ENCODE measurements around the gene FIZ1. TPM values are rescaled to one million over a fixed set of nuclear protein-coding genes. Genes with fewer than 3 reads are reported as not detected.

The FIZ1 gene
- total and polyA plus RNA-seq, 4 donors, result 2.3 to 26.5 (median 15.4) TPM

DNA sequence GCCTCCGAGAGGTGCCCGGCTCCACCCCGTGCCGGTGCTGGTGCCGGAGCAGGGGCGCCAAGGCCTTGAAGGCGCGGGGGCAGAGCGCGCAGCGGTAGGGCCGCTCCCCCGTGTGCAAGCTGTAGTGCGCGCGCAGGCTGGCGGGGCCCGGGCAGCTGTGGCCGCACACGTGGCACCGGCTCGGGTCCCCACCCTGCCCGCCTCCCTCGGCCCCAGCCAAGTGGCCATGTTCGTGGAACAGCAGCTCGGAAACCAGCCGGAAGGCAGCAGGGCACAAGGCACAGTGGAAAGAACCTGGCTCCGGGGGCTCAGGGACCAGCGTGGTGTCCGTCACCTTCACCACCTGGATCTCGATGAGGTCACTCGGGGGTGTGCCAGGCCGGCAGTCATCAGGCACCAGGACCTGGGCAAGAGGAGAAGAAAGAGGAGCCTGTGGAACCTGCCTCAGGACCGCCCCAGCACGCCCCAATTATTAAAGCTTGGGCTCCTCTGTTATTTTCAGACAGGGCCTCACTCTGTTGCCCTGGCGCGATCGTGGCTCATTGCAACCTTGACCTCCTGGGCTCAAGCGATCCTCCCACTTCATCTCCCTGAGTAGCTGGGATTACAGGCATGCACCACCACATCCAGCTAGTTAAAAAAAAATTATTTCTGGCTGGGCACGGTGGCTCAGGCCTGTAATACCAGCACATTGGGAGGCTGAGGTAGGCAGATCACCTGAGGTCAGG lies 23.1 kb upstream of the FIZ1 start:
- DNase-seq (ENCODE audit: low read depth in 4 of 6, low spot score in 6 of 6), result no peak

DNA sequence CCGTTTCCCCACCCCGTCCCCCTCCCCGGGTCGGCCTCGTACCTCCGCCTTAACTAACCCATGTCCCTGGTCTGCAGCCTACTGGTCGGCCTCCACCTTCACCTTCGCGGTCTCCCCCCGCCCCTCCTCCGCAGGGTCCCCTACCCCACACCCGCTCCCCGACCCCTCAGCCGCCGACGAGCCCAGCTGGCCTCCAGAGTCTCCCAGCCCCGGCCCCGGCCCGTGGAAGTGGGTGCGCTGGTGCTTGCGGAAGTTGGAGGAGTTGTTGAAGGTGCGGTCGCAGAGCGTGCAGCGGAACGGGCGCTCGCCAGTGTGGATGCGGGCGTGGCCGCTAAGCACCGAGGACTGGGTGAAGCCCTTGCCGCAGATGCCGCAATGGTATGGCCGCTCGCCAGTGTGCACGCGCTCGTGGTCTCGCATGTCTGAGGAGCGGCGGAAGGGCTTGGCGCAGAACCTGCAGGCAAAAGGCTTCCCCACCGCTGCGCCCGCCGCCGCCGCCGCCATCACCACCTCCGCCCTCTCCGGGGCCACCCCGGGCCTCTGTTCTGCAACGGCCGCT lies 22.4 kb upstream of the FIZ1 start:
- no peak overlapping the region for H3K27ac ChIP-seq (ENCODE audit: low read depth, low read length)

More for the DNA sequence above, 23.1 kb upstream of the FIZ1 start:
- Histone ChIP-seq H3K27me3 (ENCODE audit: control insufficient read depth, insufficient read depth, low read length) (no peaks in the 10 kb centered on the region), H3K36me3 (ENCODE audit: control insufficient read depth, insufficient read depth, low read length) (peaks cover 35% of the 10 kb centered on the region), H3K27ac (ENCODE audit: low read depth, low read length) (no peak overlapping the region), H3K9me3 (ENCODE audit: control insufficient read depth, insufficient read depth, low read length) (no peaks in the 10 kb centered on the region), H3K4me3 (ENCODE audit: low read depth, low read length) (no peak overlapping the region), H3K4me1 (ENCODE audit: control insufficient read depth, insufficient read depth, low read length) (peaks cover 5% of the 10 kb centered on the region)
- 91% methylated on average over 39 of the region's 40 CpGs for WGBS (ENCODE audit: insufficient coverage)

DNA sequence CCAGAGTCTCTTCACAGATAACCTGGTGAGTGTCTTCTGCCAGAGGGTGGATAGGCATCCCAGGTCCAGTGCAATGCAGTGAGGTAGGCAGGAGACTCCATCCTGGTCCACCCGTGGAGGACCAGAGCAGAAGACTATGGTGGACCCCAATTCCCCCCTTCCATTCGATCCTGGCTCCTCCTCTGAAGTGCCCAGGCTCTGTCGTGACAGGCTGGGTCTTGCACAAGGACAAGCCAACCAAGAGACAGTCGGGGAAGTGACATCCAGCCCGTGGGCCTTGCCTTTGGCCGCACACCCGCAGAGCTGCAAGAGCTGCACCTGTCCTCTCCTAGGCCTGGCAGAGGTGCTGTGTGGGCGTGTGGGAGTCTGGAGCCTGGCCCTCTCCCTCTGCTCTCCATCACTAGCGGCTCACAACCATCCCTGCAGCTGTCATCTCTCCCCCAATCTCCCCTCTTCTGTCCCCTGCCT lies 21.9 kb upstream of the FIZ1 start:
- WGBS (ENCODE audit: insufficient coverage), result 95% methylated on average over 9 of the region's 9 CpGs
- no peak for DNase-seq (ENCODE audit: low read depth in 4 of 6, low spot score in 6 of 6)
- Histone ChIP-seq H3K36me3 (ENCODE audit: control insufficient read depth, insufficient read depth, low read length) (peaks cover 47% of the 10 kb centered on the region), H3K9me3 (ENCODE audit: control insufficient read depth, insufficient read depth, low read length) (no peaks in the 10 kb centered on the region), H3K27ac (ENCODE audit: low read depth, low read length) (no peak overlapping the region), H3K27me3 (ENCODE audit: control insufficient read depth, insufficient read depth, low read length) (no peaks in the 10 kb centered on the region), H3K4me1 (ENCODE audit: control insufficient read depth, insufficient read depth, low read length) (peaks cover 5% of the 10 kb centered on the region), H3K4me3 (ENCODE audit: low read depth, low read length) (no peak overlapping the region)

More for the DNA sequence above, 22.4 kb upstream of the FIZ1 start:
- no peaks in the 10 kb centered on the region for H3K27me3 ChIP-seq (ENCODE audit: control insufficient read depth, insufficient read depth, low read length)
- WGBS (ENCODE audit: insufficient coverage), result 95% methylated on average over 49 of the region's 55 CpGs
- peaks cover 5% of the 10 kb centered on the region for H3K4me1 ChIP-seq (ENCODE audit: control insufficient read depth, insufficient read depth, low read length)
- no peaks in the 10 kb centered on the region for H3K9me3 ChIP-seq (ENCODE audit: control insufficient read depth, insufficient read depth, low read length)
- no peak for DNase-seq (ENCODE audit: low read depth in 4 of 6, low spot score in 6 of 6)
- H3K4me3 ChIP-seq (ENCODE audit: low read depth, low read length), result no peak overlapping the region
- H3K36me3 ChIP-seq (ENCODE audit: control insufficient read depth, insufficient read depth, low read length), result peaks cover 41% of the 10 kb centered on the region

DNA sequence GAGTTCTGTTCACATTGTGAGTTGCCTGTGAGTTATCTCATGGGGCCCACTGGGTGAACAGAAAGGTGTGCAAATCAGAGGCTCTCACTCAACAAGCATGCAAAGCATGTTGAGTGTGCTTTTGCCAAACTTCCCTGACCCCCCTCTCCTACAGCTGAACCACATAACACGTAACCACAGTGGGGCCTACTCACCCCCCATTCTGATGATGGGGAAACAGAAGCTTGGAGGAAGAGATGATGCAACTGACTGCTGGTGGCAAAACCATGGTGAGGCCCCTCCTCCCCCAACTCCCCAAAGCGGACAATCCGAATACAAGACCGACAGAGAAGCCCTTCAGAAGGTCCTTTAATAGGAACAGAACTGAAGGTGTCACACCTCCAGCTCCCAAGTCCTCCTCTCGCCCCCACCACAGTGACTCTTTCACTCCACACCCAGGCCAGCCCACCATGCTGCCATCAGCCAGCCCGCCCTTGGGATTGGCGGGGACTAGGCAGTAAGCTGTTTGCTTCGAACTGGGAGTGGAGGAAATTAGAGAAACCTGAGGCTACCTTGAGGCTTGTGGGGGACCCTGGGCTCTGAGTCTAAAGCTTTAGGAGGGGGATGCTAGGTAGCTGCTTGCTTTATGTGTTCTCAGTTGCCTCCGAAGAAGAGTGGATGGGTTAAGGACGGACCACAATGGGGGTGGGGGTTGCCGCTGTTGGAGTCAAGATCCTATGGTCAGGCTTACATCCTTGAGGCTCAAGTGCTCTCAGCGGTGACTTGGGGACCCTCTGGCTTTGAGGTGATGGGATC lies 21.3 kb upstream of the FIZ1 start:
- WGBS (ENCODE audit: insufficient coverage), result 94% methylated on average over 6 of the region's 12 CpGs
- no peaks in the 10 kb centered on the region for H3K9me3 ChIP-seq (ENCODE audit: control insufficient read depth, insufficient read depth, low read length)

DNA sequence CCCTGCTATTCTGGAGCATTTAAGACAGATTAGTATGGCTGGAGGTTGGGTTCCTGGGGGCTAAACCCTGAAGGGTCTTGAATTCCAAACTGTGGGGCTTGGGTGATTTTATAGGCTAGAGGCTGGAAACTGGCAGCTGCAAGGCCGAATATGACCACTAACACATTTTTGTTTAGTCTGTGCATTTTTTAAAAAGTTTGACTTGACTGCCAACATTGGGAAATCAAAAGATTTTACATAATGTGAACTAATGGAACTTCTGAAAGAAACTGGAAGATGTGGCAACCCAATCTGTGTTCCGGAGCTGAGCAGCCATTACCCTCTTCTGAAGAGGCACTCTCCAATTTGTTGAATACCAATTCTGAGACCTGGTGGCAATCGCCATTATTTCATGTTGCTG lies 20.0 kb upstream of the FIZ1 start:
- H3K36me3 ChIP-seq (ENCODE audit: control insufficient read depth, insufficient read depth, low read length), result peaks cover 64% of the 10 kb centered on the region
- no peak for DNase-seq (ENCODE audit: low read depth in 4 of 6, low spot score in 6 of 6)
- WGBS (ENCODE audit: insufficient coverage), result 100% methylated on average over 2 of the region's 3 CpGs
- no peaks in the 10 kb centered on the region for H3K9me3 ChIP-seq (ENCODE audit: control insufficient read depth, insufficient read depth, low read length)
- no peak overlapping the region for H3K4me3 ChIP-seq (ENCODE audit: low read depth, low read length)
- no peak overlapping the region for H3K27ac ChIP-seq (ENCODE audit: low read depth, low read length)
- no peaks in the 10 kb centered on the region for H3K4me1 ChIP-seq (ENCODE audit: control insufficient read depth, insufficient read depth, low read length)
- H3K27me3 ChIP-seq (ENCODE audit: control insufficient read depth, insufficient read depth, low read length), result no peaks in the 10 kb centered on the region

More for the DNA sequence above, 21.3 kb upstream of the FIZ1 start:
- peaks cover 53% of the 10 kb centered on the region for H3K36me3 ChIP-seq (ENCODE audit: control insufficient read depth, insufficient read depth, low read length)
- no peak overlapping the region for H3K27ac ChIP-seq (ENCODE audit: low read depth, low read length)
- H3K4me3 ChIP-seq (ENCODE audit: low read depth, low read length), result no peak overlapping the region
- H3K27me3 ChIP-seq (ENCODE audit: control insufficient read depth, insufficient read depth, low read length), result no peaks in the 10 kb centered on the region
- H3K4me1 ChIP-seq (ENCODE audit: control insufficient read depth, insufficient read depth, low read length), result peaks cover 5% of the 10 kb centered on the region
- no peak for DNase-seq (ENCODE audit: low read depth in 4 of 6, low spot score in 6 of 6)

DNA sequence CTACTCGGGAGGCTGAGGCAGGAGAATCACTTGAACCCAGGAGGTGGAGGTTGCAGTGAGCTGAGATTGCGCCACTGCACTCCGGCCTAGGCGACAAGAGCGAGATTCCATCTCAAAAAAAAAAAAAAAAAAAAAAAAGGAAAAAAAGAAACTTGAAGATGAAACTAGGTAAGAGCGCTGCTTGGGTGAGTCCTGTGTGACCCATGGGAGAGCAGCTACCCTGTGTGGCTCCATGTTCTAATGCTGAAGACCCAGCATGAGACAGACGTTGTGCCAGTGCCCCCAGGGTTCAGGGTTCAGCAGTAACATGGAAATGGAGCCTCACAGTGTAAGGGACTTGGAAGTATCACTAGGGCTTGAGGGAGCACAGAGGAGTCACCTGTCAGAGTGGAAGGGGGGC lies 19.1 kb upstream of the FIZ1 start:
- no peaks in the 10 kb centered on the region for H3K27me3 ChIP-seq (ENCODE audit: control insufficient read depth, insufficient read depth, low read length)
- peaks cover 73% of the 10 kb centered on the region for H3K36me3 ChIP-seq (ENCODE audit: control insufficient read depth, insufficient read depth, low read length)
- no peak overlapping the region for H3K4me3 ChIP-seq (ENCODE audit: low read depth, low read length)
- no peak overlapping the region for H3K27ac ChIP-seq (ENCODE audit: low read depth, low read length)
- no peaks in the 10 kb centered on the region for H3K9me3 ChIP-seq (ENCODE audit: control insufficient read depth, insufficient read depth, low read length)
- no peak for DNase-seq (ENCODE audit: low read depth in 4 of 6, low spot score in 6 of 6)
- WGBS (ENCODE audit: insufficient coverage), result 87% methylated on average over 2 of the region's 7 CpGs
- H3K4me1 ChIP-seq (ENCODE audit: control insufficient read depth, insufficient read depth, low read length), result no peaks in the 10 kb centered on the region

DNA sequence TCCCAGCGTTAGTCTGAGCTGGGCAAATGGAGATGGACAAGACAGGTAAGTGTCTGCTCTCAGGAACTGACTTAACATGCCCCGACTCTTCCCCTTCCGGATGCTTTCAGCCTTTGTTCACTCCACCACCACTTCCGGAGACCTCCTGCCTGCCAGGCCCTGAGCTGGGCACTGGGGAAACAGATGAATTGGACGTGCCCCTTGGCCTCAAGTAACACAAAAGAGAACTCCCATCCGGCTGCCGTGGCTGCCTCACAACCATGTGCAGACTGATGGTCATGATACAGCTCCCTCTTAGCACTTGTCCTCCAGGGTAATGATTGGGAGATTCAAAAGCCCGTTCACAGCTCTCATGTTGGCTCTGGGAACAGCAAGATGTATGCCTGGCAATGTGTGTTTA lies 18.1 kb upstream of the FIZ1 start:
- Histone ChIP-seq H3K36me3 (ENCODE audit: control insufficient read depth, insufficient read depth, low read length) (peaks cover 77% of the 10 kb centered on the region), H3K4me3 (ENCODE audit: low read depth, low read length) (no peak overlapping the region), H3K4me1 (ENCODE audit: control insufficient read depth, insufficient read depth, low read length) (no peaks in the 10 kb centered on the region), H3K27me3 (ENCODE audit: control insufficient read depth, insufficient read depth, low read length) (no peaks in the 10 kb centered on the region), H3K9me3 (ENCODE audit: control insufficient read depth, insufficient read depth, low read length) (no peaks in the 10 kb centered on the region), H3K27ac (ENCODE audit: low read depth, low read length) (no peak overlapping the region)
- no peak for DNase-seq (ENCODE audit: low read depth in 4 of 6, low spot score in 6 of 6)
- 77% methylated on average over 7 of the region's 8 CpGs for WGBS (ENCODE audit: insufficient coverage)

DNA sequence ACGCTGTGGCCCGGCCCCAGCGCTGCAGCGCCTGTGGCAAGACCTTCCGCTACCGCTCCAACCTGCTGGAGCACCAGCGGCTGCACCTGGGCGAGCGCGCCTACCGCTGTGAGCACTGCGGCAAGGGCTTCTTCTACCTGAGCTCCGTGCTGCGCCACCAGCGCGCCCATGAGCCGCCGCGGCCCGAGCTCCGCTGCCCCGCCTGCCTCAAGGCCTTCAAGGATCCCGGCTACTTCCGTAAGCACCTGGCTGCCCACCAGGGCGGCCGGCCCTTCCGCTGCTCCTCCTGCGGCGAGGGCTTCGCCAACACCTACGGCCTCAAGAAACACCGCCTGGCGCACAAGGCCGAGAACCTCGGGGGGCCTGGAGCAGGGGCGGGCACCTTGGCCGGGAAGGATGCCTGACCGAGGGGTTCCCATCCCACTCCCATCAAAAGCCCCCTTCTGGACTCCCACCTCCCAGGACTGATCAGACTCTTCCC lies 17.1 kb upstream of the FIZ1 start:
- no peak overlapping the region for H3K4me3 ChIP-seq (ENCODE audit: low read depth, low read length)
- 96% methylated on average over 38 of the region's 38 CpGs for WGBS (ENCODE audit: insufficient coverage)
- peaks cover 72% of the 10 kb centered on the region for H3K36me3 ChIP-seq (ENCODE audit: control insufficient read depth, insufficient read depth, low read length)
- H3K27me3 ChIP-seq (ENCODE audit: control insufficient read depth, insufficient read depth, low read length), result no peaks in the 10 kb centered on the region
- H3K4me1 ChIP-seq (ENCODE audit: control insufficient read depth, insufficient read depth, low read length), result no peaks in the 10 kb centered on the region
- no peak for DNase-seq (ENCODE audit: low read depth in 4 of 6, low spot score in 6 of 6)
- no peak overlapping the region for H3K27ac ChIP-seq (ENCODE audit: low read depth, low read length)
- H3K9me3 ChIP-seq (ENCODE audit: control insufficient read depth, insufficient read depth, low read length), result no peaks in the 10 kb centered on the region

DNA sequence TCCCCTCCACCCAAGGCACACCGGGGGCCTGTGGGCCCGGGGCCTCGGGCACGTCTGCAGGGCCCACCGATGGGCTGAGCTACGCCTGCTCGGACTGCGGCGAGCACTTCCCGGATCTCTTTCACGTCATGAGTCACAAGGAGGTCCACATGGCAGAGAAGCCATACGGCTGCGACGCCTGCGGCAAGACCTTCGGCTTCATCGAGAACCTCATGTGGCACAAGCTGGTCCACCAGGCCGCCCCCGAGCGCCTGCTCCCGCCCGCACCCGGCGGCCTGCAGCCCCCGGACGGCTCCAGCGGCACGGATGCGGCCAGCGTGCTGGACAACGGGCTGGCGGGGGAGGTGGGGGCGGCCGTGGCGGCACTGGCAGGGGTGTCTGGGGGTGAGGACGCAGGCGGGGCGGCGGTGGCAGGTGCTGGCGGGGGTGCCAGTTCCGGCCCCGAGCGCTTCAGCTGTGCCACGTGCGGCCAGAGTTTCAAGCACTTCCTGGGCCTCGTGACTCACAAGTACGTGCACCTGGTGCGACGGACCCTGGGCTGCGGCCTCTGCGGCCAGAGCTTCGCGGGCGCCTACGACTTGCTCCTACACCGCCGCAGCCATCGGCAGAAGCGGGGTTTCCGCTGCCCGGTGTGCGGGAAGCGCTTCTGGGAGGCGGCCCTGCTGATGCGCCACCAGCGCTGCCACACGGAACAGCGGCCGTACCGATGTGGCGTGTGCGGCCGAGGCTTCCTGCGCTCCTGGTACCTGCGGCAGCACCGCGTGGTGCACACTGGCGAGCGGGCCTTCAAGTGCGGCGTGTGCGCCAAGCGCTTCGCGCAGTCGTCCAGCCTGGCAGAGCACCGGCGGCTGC lies 16.5 kb upstream of the FIZ1 start:
- 97% methylated on average over 81 of the region's 88 CpGs for WGBS (ENCODE audit: insufficient coverage)
- Histone ChIP-seq H3K27ac (ENCODE audit: low read depth, low read length) (no peak overlapping the region), H3K27me3 (ENCODE audit: control insufficient read depth, insufficient read depth, low read length) (no peaks in the 10 kb centered on the region), H3K4me3 (ENCODE audit: low read depth, low read length) (no peak overlapping the region), H3K36me3 (ENCODE audit: control insufficient read depth, insufficient read depth, low read length) (peaks cover 66% of the 10 kb centered on the region), H3K9me3 (ENCODE audit: control insufficient read depth, insufficient read depth, low read length) (no peaks in the 10 kb centered on the region), H3K4me1 (ENCODE audit: control insufficient read depth, insufficient read depth, low read length) (no peaks in the 10 kb centered on the region)
- DNase-seq (ENCODE audit: low read depth in 4 of 6, low spot score in 6 of 6), result no peak
